H9 (cell line): Measurements from ENCODE around the gene IL1B. TPM values are rescaled to one million over a fixed set of nuclear protein-coding genes. Genes with fewer than 3 reads are reported as not detected.

Source experiments
- DNase-seq: peaks from one replicate; pipeline ENCODE4 v3.0.0-alpha.2; 2017
- H2AFZ ChIP-seq: one replicate; pipeline ENCODE4 v1.6.1; 2013; ENCODE audit warnings: mild to moderate bottlenecking, low read length, control low read depth, moderate library complexity
- H2AK5ac ChIP-seq: 2 replicates; pipeline ENCODE4 v1.6.1; 2013; ENCODE audit warnings: low read length, control low read depth, mixed read lengths; ENCODE audit not compliant: insufficient read length
- H2BK120ac ChIP-seq: one replicate; pipeline ENCODE4 v1.6.1; 2013; ENCODE audit warnings: low read depth, mild to moderate bottlenecking, low read length, control low read depth, inconsistent platforms; ENCODE audit not compliant: poor library complexity, severe bottlenecking
- H2BK12ac ChIP-seq: 2 replicates; pipeline ENCODE4 v1.6.1; 2013; ENCODE audit warnings: low read length, control low read depth, mixed read lengths, low read depth; ENCODE audit not compliant: insufficient read length
- H2BK15ac ChIP-seq: 2 replicates; pipeline ENCODE4 v1.6.1; 2013; ENCODE audit warnings: low read depth, low read length, control low read depth
- H2BK20ac ChIP-seq: one replicate; pipeline ENCODE4 v1.6.1; 2013; ENCODE audit warnings: low read depth, mild to moderate bottlenecking, low read length, control low read depth, inconsistent platforms; ENCODE audit not compliant: poor library complexity, severe bottlenecking
- H2BK5ac ChIP-seq: 2 replicates; pipeline ENCODE4 v1.6.1; 2013; ENCODE audit warnings: low read length, control low read depth, mixed read lengths; ENCODE audit not compliant: insufficient read length
- H3K14ac ChIP-seq: 2 replicates; pipeline ENCODE4 v1.6.1; 2013; ENCODE audit warnings: low read length, control low read depth; ENCODE audit not compliant: insufficient read depth
- H3K18ac ChIP-seq: 2 replicates; pipeline ENCODE4 v1.6.1; 2013; ENCODE audit warnings: low read depth, mild to moderate bottlenecking, mixed read lengths, low read length, control low read depth; ENCODE audit not compliant: insufficient read length
- H3K23ac ChIP-seq: 2 replicates; pipeline ENCODE4 v1.6.1; 2013; ENCODE audit warnings: low read length, control low read depth, mixed read lengths, low read depth; ENCODE audit not compliant: insufficient read length
- H3K23me2 ChIP-seq: 2 replicates; pipeline ENCODE4 v1.6.1; 2013; ENCODE audit warnings: low read depth, mild to moderate bottlenecking, mixed read lengths, low read length, control low read depth; ENCODE audit not compliant: insufficient read length, poor library complexity, severe bottlenecking
- H3K27ac ChIP-seq: 2 replicates; pipeline ENCODE4 v1.5.1; 2013; ENCODE audit warnings: low read length, control low read depth, mixed read lengths, low read depth; ENCODE audit not compliant: insufficient read length
- H3K27me3 ChIP-seq: 2 replicates; pipeline ENCODE4 v1.6.1; 2013; ENCODE audit warnings: low read length, control low read depth, inconsistent platforms; ENCODE audit not compliant: insufficient read depth
- H3K4ac ChIP-seq: 2 replicates; pipeline ENCODE4 v1.6.1; 2013; ENCODE audit warnings: low read depth, mild to moderate bottlenecking, control low read depth, inconsistent platforms, low read length, moderate library complexity
- H3K4me1 ChIP-seq: 2 replicates; pipeline ENCODE4 v1.6.1; 2013; ENCODE audit warnings: low read length, control low read depth, inconsistent platforms; ENCODE audit not compliant: insufficient read depth
- H3K4me2 ChIP-seq: 2 replicates; pipeline ENCODE4 v1.6.1; 2013; ENCODE audit warnings: low read length, control low read depth, mixed read lengths; ENCODE audit not compliant: insufficient read length, insufficient read depth
- H3K56ac ChIP-seq: 2 replicates; pipeline ENCODE4 v1.6.1; 2013; ENCODE audit warnings: low read depth, mild to moderate bottlenecking, mixed read lengths, low read length, control low read depth; ENCODE audit not compliant: insufficient read length
- H3K79me1 ChIP-seq: 2 replicates; pipeline ENCODE4 v1.6.1; 2013; ENCODE audit warnings: low read depth, mild to moderate bottlenecking, moderate library complexity, low read length, control low read depth, inconsistent platforms; ENCODE audit not compliant: insufficient read depth, poor library complexity, severe bottlenecking
- H3K79me2 ChIP-seq: 2 replicates; pipeline ENCODE4 v1.6.1; 2013; ENCODE audit warnings: low read length, control low read depth, inconsistent platforms; ENCODE audit not compliant: insufficient read depth
- H3K9ac ChIP-seq: 2 replicates; pipeline ENCODE4 v1.6.1; 2013; ENCODE audit warnings: low read length, control low read depth, mixed read lengths; ENCODE audit not compliant: insufficient read length; ENCODE audit errors: extremely low read depth
- H3K9me3 ChIP-seq: one replicate; pipeline ENCODE4 v1.6.1; 2013; ENCODE audit warnings: low read depth, low read length, inconsistent platforms; ENCODE audit not compliant: control insufficient read depth
- H3T11ph ChIP-seq: one replicate; pipeline ENCODE4 v1.6.1; 2013; ENCODE audit warnings: mild to moderate bottlenecking, low read length, control low read depth, inconsistent platforms
- H4K20me1 ChIP-seq: one replicate; pipeline ENCODE4 v1.6.1; 2013; ENCODE audit not compliant: control insufficient read depth, insufficient read length, insufficient read depth
- H4K5ac ChIP-seq: 2 replicates; pipeline ENCODE4 v1.6.1; 2013; ENCODE audit warnings: low read depth, mild to moderate bottlenecking, mixed read lengths, low read length, control low read depth; ENCODE audit not compliant: insufficient read length
- H4K8ac ChIP-seq: replicated peaks from 2 replicates; pipeline ENCODE4 v1.6.1; 2013; ENCODE audit warnings: low read length, control low read depth, mixed read lengths, low read depth; ENCODE audit not compliant: insufficient read length
- H4K91ac ChIP-seq: 2 replicates; pipeline ENCODE4 v1.6.1; 2013; ENCODE audit warnings: low read depth, mild to moderate bottlenecking, moderate library complexity, mixed read lengths, low read length, control low read depth; ENCODE audit not compliant: insufficient read length
- H3K27ac Mint-ChIP-seq, 3 experiments: 2 replicates in 2 of 3; 3 replicates in 1 of 3; pipeline ENCODE4 v1.8.0; 2020 to 2021; ENCODE audit warnings: mixed read lengths in 3 of 3, mild to moderate bottlenecking in 1 of 3, moderate library complexity in 1 of 3
- H3K27me3 Mint-ChIP-seq: 2 replicates; pipeline ENCODE4 v1.8.0; 2021; ENCODE audit warnings: low read depth, mild to moderate bottlenecking, moderate library complexity, mixed read lengths
- H3K36me3 Mint-ChIP-seq, 3 experiments: 2 replicates in 2 of 3; 3 replicates in 1 of 3; pipeline ENCODE4 v1.8.0; 2020 to 2021; ENCODE audit warnings: low read depth in 3 of 3, mixed read lengths in 3 of 3; ENCODE audit not compliant: insufficient read depth in 1 of 3
- H3K4me1 Mint-ChIP-seq, 2 experiments: 2 replicates each; pipeline ENCODE4 v1.8.0; 2020; ENCODE audit warnings: mixed read lengths in 2 of 2
- H3K4me3 Mint-ChIP-seq, 2 experiments: 2 replicates in 1 of 2; 3 replicates in 1 of 2; pipeline ENCODE4 v1.8.0; 2020 to 2021; ENCODE audit warnings: mild to moderate bottlenecking in 2 of 2, mixed read lengths in 2 of 2, moderate library complexity in 1 of 2
- H3K9me3 Mint-ChIP-seq, 2 experiments: 2 replicates in 1 of 2; 3 replicates in 1 of 2; pipeline ENCODE4 v1.8.0; 2020; ENCODE audit warnings: mild to moderate bottlenecking in 2 of 2, mixed read lengths in 2 of 2, moderate library complexity in 1 of 2
- WGBS: extraction: QIAGEN DNeasy Blood & Tissue Kit; methylation state at CpG from one replicate; pipeline ENCODE4 v1.1.7; 2013; ENCODE audit warnings: missing lambda C conversion rate, low lambda C conversion rate, mixed read lengths; ENCODE audit not compliant: insufficient read length; ENCODE audit errors: extremely low coverage; 5-methylcytosine and 5-hydroxymethylcytosine counted together
- total RNA-seq: library from RNA; stranded (reverse); gene quantifications from 2 replicates; pipeline ENCODE4 v1.2.1, GENCODE V29; 2021
- TF ChIP-seq, protein P1 (sequence below): fragments of 200-600 bp; sonication (generic); conservative IDR thresholded peaks from 3 replicates; pipeline ENCODE4 v1.8.0; 2021; ENCODE audit warnings: antibody characterized with exemption, mild to moderate bottlenecking

The IL1B gene
- total RNA-seq, 1 experiment from 2014 or later = not detected

DNA sequence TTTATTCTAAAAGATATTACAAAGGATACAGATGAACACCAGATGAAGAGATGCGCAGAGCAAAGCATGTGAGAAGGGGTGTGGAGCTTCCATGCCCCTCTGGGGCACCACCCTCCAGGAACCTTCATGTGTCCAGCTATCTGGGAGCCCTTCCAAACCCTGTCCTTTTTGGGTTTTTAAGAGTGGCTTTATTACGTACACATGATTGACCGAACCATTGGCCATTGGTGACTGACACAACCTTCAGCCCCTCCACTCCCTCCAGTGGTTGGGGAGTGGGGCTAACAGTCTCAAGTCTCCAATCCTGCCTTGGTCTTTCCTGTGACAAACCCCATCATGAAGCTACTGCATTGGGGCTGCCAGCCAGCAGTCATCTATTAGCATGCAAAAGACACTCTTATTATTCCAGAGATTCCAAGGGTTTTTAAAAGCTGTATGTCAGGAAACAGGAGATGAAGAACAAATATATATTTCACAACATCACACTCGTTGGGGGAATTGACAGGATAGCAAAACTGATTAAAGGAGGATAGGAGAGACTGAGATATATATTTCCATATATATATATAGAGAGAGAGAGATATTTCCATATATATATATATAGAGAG, 19.4 kb downstream of the IL1B start:
- Histone ChIP-seq H3K79me2 (no peaks in the 10 kb centered on the region), H3K14ac (no peak overlapping the region), H3K56ac (no peak overlapping the region), H4K20me1 (no peaks in the 10 kb centered on the region), H3K18ac (no peak overlapping the region), H2BK15ac (no peak overlapping the region), H3K79me1 (no peaks in the 10 kb centered on the region), H3T11ph (no peak overlapping the region), H3K27me3 (no peaks in the 10 kb centered on the region), H3K9me3 (no peaks in the 10 kb centered on the region), H2AK5ac (no peak overlapping the region), H3K9ac (no peak overlapping the region), H4K91ac (no peak overlapping the region), H2BK120ac (no peak overlapping the region), H3K23me2 (no peaks in the 10 kb centered on the region), H2BK12ac (no peak overlapping the region), H2AFZ (no peak overlapping the region), H4K5ac (no peak overlapping the region), H2BK20ac (no peak overlapping the region), H3K27ac (no peak overlapping the region), H3K4ac (no peak overlapping the region), H2BK5ac (no peak overlapping the region), H3K4me1 (peaks cover 20% of the 10 kb centered on the region; the same call in 1 of the 2 replicates), H4K8ac (no peak overlapping the region), H3K23ac (no peak overlapping the region), H3K4me2 (no peak overlapping the region)
- Mint-ChIP-seq H3K9me3 (peaks cover 0 to 3% of the 10 kb centered on the region in 2 experiments; a peak in 1 of 5 replicates), H3K4me1 (peaks cover 62% of the 10 kb centered on the region in 2 experiments), H3K27me3 (no peaks in the 10 kb centered on the region), H3K4me3 (no peak overlapping the region), H3K27ac (no peak overlapping the region), H3K36me3 (no peaks in the 10 kb centered on the region)
- TF ChIP-seq, protein P1, sequence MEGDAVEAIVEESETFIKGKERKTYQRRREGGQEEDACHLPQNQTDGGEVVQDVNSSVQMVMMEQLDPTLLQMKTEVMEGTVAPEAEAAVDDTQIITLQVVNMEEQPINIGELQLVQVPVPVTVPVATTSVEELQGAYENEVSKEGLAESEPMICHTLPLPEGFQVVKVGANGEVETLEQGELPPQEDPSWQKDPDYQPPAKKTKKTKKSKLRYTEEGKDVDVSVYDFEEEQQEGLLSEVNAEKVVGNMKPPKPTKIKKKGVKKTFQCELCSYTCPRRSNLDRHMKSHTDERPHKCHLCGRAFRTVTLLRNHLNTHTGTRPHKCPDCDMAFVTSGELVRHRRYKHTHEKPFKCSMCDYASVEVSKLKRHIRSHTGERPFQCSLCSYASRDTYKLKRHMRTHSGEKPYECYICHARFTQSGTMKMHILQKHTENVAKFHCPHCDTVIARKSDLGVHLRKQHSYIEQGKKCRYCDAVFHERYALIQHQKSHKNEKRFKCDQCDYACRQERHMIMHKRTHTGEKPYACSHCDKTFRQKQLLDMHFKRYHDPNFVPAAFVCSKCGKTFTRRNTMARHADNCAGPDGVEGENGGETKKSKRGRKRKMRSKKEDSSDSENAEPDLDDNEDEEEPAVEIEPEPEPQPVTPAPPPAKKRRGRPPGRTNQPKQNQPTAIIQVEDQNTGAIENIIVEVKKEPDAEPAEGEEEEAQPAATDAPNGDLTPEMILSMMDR = peak; percentile 27; the same call in 1 of the 3 replicates
- WGBS = no CpG with 5 or more reads among the region's 4 CpGs
- no peak for DNase-seq
